Hypothalamus (tissue), 51 donors: ENCODE data around the gene IQGAP3.

Experiments used
- DNase-seq, 51 donors: peaks; one replicate each; lab custom pipeline; 2025; lab: John Stamatoyannopoulos, UW

The IQGAP3 gene

GRCh38 chr1:156515956-156516355, 56.4 kb downstream of the IQGAP3 start:
- no peak for DNase-seq

GRCh38 chr1:156513185-156513584, 59.2 kb downstream of the IQGAP3 start:
- no peak for DNase-seq

- no peak for DNase-seq
Observed at GRCh38 chr1:156511644-156512043, 60.7 kb downstream of the IQGAP3 start.

GRCh38 chr1:156510709-156511108, 61.7 kb downstream of the IQGAP3 start:
- DNase-seq = peak in 42 of 51 donors; percentile 25 to 89 (median 70)

DNA sequence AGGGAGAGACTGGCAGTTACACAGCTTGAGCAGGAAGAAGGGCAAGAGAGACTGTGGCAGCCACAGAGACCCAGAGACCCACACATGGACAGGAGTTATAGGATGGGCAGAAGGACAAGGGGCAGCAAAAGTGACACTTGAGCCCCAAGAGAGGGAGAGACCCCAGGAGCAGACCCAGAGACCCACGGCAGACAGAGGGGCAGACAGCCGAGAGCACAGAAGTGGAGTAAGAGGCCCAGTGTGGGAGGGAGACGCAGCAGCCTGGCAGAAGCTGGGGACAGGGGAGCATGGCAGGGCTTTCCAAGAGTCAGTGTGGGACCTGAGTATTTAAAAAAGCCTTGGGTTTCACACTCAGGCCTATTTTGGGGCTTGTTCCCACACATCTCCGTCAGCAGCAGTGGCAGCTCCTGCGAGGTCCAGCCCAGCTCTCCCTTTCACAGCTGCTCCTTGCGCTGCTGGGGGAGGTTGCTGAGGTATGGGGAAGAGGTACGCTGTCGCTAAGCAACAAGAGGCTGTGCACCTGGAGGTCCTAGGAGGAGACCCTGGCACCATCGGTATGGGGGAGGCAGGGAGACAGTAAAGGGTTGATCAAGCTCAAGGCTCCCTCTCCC, 62.8 kb downstream of the IQGAP3 start:
- peak in 1 of 51 donors; percentile 39 for DNase-seq

GRCh38 chr1:156508955-156509234, 63.5 kb downstream of the IQGAP3 start:
- no peak for DNase-seq

DNA sequence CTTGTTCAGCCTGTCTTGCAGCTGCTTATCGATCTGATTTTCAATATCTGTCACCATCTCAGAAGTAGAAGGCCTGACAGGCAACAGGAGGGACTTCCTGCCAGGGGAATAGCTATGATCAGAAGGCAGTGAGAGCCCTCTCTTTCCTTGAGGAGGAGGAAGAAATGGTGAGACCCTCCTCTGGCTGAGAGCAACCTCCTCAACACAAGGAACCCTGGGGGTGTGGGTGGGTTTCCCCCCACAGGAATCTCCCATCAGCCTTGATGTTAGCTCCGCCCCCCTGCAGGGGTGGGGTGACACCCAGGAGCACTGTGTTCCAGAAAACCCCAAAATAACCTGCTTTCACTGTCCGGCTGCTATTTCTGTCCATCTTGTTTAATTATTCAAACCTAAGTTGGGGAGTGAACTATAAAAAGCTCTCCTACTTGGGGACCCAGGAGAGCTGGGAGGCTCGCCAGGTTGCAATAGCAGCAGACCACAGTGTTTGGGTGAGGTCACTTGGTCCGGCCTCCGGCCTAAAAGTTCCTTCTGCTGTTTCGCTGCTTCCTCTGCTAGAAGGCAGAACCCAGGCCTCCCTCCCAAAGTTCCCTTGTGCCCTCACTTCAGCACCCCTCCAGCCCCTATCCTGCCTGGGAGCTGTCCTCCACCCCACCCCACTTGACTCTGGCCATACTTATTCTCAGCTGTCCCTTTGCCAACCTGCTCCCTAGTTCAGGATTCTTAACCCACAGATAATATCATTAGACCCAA, 64.0 kb downstream of the IQGAP3 start:
- peak in 27 of 51 donors; percentile 23 to 62 (median 39) for DNase-seq

GRCh38 chr1:156506450-156506849, 65.9 kb downstream of the IQGAP3 start:
- no peak for DNase-seq

DNA sequence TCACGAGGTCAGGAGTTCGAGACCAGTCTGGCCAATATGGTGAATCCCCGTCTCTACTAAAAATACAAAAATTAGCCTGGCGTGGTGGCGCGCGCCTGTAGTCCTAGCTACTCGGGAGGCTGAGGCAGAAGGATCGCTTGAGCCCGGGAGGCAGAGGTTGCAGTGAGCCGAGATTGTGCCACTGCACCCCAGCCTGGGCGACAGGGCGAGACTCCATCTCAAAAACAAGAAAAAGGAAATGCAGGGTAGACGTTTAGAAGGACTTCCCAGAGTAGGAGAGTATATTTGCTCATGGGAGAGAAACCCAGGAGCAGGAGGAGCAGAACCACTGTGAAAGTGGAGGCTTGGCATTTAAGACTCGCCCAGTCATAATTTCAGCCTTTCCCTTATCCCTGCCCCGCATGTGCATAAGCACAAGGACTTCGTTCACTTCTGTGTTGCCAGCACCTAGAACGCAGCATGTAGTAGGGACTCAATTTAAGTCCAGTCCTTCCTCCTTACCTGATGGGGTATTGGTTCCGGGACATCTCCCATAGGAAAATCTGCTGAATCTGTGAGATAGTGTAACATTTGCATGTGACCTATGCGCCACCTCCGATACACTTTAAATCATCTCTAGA, 66.6 kb downstream of the IQGAP3 start:
- DNase-seq = no peak

DNA sequence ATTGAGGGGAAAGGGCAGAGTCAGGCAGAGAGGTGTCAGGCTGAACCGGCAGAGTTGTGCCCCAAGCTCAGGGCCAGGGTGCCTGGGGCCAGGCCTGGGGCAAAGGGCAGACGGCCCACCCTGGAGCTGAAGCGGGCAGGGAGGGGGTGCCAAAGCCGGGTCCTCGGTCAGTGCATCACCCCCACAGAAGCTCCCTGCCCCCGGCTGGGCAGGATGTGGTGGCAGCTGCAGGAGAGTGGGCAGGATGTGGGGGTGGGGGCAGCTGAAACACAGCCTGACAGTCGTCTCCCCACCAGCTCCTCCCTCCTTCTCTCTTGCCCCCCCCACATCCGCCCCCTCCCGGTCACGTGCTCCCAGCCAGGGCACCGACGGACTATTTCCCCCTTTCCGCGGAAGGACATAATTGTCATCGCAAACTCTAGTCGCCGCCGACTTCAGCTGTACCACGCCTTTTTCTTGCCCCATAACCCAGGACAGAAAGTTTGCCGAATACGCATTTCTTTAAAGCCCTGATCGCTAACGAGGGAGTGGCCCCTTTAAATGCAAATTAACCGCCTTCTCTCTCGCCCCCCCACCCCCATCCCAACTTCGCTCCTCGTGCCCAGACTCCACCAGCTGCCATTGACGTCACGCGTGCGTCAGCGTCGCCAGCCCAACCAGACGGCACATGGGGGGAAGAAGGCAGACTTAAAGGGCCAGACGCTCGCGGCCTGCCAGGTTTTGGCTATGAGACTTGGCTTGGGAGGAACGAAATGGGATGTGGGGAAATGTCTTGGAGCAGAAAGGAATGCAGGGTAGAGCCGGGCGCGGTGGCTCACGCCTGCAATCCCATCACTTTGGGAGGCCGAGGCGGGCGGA, 67.3 kb downstream of the IQGAP3 start:
- peak; percentile 76 to 99 (median 96) for DNase-seq

DNA sequence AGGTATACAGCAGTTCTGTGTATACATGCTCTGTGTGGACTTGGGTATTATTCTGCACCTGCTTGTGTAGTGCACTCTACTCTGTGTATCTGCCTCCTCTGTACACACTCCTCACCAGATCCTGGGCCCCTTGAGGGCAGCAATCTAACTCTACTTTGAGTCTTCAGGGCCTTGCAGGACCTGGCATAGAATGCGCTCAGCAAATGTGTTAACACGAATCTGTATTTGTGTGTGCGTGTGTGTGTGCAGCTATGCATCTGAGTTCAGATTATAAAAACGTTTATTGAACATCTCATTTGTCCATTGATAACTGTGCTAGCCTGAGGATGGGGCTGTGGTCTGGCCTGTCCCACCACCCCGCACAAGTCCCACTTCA, 67.9 kb downstream of the IQGAP3 start:
- peak in 1 of 51 donors; percentile 62 for DNase-seq

DNA sequence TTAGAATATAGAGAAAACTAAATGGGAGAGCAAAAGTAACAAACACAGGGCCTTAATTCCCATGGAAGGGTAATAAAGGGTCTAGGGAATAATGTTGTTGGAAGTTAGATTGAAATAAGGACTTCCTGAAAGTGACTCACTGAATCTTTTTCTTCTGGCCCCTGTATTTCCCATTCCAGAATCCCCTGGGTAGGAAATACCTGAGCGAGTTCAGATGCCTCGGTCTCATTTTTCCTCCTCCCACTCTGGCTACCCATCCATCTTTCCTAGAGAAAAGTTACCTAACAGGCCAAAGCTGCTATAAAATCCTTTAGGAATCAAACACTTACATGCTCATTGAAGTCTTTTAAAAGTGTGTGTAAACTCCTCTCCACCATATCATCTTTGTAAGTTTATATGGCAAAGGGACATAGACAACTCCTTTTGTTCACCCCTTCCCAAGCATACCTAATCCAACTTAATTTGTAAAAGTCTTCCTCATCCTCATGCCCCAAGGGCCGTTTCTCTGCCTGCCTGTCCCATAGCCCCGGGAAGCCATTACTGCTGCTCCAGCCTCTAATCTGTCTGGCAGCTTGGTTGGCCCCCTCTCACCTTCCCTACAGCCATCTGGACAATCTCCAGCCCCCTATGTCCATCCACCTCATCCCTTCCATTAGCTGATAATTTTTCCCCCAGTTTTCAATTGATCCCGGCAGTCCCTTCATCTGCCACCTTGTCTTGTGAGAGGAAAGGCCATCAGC, 68.5 kb downstream of the IQGAP3 start:
- DNase-seq = no peak

DNA sequence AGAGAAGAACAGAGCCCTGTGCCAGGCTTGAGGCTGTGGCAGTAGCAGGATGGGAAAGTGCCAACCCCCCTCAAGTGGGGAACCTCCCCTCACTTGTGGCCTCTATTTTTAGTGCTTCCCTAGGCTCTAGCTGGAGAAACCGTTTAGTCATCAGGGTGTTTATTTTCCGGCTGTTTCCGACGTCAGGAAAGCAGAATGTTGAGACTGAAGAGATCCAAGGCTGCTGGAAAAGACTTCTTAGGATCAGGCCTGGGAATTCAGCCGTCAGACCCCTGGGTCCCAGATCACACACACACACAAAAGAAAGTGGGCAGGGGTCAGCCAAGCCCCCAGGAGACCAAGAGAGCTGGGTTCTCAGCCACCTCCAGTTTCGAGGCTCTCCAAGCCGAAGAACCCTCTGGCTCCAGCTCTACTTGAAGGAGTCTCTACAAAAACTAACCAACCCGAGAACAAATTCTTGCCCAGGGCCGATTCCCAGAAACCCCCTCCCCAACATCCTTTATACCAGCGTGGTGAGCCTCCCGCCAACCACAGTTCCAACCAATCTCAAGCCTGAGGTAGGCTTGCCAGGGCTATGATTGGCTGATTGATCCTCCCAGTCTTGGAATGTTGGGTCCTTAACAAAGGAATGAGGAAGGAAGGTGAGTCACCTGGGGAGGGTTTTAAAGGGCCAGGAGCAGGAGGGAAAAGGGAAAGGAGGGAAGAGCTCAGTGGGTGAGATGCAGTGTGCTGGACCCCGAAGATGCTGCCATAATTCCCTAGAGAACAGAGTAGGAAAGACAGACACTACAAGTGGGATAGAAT, 69.3 kb downstream of the IQGAP3 start:
- peak in 35 of 51 donors; percentile 20 to 80 (median 56) for DNase-seq

DNA sequence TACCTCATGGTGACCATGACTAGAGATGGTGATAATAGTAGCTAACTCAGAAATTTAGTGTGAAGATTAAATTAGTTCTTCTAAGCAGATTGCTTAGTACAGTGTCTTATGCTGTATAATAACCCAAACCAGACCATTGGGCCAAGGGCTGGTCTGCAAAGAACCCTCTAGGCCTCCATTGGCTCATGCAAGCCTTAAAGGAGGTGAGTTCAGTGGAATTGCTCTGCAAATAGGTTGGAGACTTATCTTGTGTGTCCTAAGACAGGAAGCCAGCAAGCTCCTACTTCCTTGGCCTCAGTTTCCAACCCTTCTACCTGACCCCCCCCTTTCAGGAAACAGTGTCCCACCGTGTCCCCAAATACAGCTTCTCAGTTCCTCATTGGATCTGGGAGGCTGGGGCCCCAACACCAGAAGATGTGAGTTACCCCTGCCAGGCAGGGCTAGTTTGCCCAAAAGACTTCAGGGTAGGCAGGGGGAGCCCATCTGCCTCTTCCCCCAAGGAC, 69.9 kb downstream of the IQGAP3 start:
- DNase-seq = no peak

GRCh38 chr1:156500793-156501506, 71.4 kb downstream of the IQGAP3 start:
- DNase-seq = peak; percentile 69 to 98 (median 94)

- no peak for DNase-seq
Observed at GRCh38 chr1:156500543-156500792, 71.9 kb downstream of the IQGAP3 start, which contains the start of gene MEF2D. TSS of gene MEF2D (minus strand) at chr1:156500775. CDS start at chr1:156483292, 17,483 bp downstream.

DNA sequence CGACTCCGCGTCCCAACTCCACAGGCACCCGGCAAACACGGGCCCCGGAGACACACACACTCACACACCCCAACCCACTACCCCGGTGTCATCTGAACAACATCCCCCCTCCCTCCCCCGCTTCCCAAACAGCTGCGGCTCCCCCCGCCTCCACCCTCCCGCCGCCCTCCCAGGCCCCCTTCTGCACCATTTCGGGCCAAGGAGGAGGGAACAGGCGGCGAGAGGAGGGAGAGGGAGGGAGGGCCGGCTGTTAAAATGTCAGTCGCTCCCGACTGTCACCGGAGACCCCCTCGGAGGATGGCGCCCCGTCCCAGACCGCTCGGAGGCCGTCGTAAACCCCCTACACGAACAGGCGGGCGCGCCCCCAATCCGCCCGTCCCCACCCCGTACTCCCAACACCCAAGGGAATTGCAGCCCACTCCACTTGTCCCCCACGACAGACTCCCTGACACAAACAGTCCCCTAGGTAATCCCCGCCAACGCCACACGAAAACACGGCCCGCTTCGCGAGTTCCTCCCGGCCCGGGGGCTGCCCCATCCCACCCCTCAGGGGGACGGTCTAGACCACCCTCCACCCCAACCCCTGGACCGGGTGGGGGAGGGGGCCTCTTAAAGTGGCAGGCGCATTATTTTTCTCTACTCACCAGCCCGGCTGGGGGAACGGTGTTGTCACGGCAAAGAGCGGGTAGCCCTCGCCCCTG, 72.4 kb downstream of the IQGAP3 start:
- peak in 38 of 51 donors; percentile 36 to 87 (median 63) for DNase-seq

DNA sequence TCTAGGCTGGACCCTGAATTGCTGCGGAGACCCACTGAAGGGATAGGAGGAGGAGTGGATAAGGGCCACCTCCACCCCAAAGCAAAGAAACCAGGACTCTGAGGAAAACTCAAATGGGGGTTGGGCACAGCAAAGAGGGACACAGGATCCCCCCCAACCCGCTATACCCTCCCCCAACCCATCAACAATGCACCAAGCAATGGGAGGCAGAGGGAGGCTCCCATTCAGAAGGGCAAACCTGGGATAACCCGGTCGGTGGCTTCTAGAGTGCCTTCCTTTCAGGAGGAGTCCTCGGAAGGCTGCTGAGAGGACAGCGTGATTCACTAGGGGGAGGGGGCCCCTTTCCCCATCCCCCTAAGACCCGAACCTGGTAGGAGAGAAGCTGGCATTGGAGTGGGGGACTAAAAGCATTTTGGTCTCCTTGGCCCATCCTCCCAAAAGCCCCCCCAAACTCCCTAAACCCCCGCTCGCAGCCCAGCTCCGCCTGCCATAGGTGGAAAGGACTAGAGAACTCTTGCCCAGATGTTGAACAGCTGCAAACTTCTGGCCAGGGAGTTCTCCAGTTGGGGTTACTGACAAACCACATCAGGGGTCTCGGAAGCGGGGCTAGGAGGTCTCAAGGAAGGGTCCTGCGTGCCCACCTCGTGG, 73.0 kb downstream of the IQGAP3 start:
- DNase-seq = peak in 4 of 51 donors; percentile 39 to 61 (median 58)
